Osteocyte (in vitro differentiated cells): ENCODE data around the gene WNT9B. TPM values are rescaled to one million over a fixed set of nuclear protein-coding genes. Genes with fewer than 3 reads are reported as not detected.

Source experiments
- DNase-seq: peaks from one replicate; pipeline ENCODE4 v3.0.0; 2021; ENCODE audit warnings: mixed read lengths; ENCODE audit not compliant: unreplicated experiment; ENCODE audit errors: extremely low spot score
- H3K27ac Mint-ChIP-seq: one replicate; pipeline ENCODE4 v1.8.0; 2021; ENCODE audit warnings: mild to moderate bottlenecking, mixed read lengths; ENCODE audit not compliant: unreplicated experiment
- H3K27me3 Mint-ChIP-seq: one replicate; pipeline ENCODE4 v1.8.0; 2021; ENCODE audit warnings: mixed read lengths; ENCODE audit not compliant: unreplicated experiment
- H3K36me3 Mint-ChIP-seq: one replicate; pipeline ENCODE4 v1.8.0; 2021; ENCODE audit warnings: mixed read lengths; ENCODE audit not compliant: unreplicated experiment
- H3K4me1 Mint-ChIP-seq: one replicate; pipeline ENCODE4 v1.8.0; 2021; ENCODE audit warnings: mixed read lengths; ENCODE audit not compliant: unreplicated experiment
- H3K4me3 Mint-ChIP-seq: one replicate; pipeline ENCODE4 v1.8.0; 2021; ENCODE audit warnings: mild to moderate bottlenecking, moderate library complexity, mixed read lengths; ENCODE audit not compliant: unreplicated experiment
- H3K9me3 Mint-ChIP-seq: one replicate; pipeline ENCODE4 v1.8.0; 2021; ENCODE audit warnings: mixed read lengths; ENCODE audit not compliant: unreplicated experiment
- CTCF ChIP-seq: fragments of 200-600 bp; sonication (generic); IDR thresholded peaks from 2 replicates; pipeline ENCODE4 v1.5.0; 2021; ENCODE audit warnings: antibody characterized with exemption, mild to moderate bottlenecking, moderate library complexity
- total RNA-seq: library from RNA; stranded (reverse); gene quantifications from 2 replicates; pipeline ENCODE4 v1.2.1, GENCODE V29; 2021

Gene WNT9B
- total RNA-seq, 1 donor from 2014 or later = not detected

GRCh38 chr17:46869975-46870803 is 18.8 kb downstream of the WNT9B start:
- no peak for DNase-seq
- H3K27me3 Mint-ChIP-seq = peaks cover 3% of the 10 kb centered on the region
- no peak overlapping the region for H3K27ac Mint-ChIP-seq
- H3K4me1 Mint-ChIP-seq = no peaks in the 10 kb centered on the region
- H3K9me3 Mint-ChIP-seq = no peaks in the 10 kb centered on the region
- no peak for TF ChIP-seq CTCF
- no peaks in the 10 kb centered on the region for H3K36me3 Mint-ChIP-seq
- no peak overlapping the region for H3K4me3 Mint-ChIP-seq

GRCh38 chr17:46872421-46872820 is 21.0 kb downstream of the WNT9B start:
- Mint-ChIP-seq H3K27ac (no peak overlapping the region), H3K9me3 (no peaks in the 10 kb centered on the region), H3K4me1 (no peaks in the 10 kb centered on the region), H3K27me3 (no peaks in the 10 kb centered on the region), H3K4me3 (no peak overlapping the region), H3K36me3 (no peaks in the 10 kb centered on the region)
- no peak for TF ChIP-seq CTCF
- DNase-seq = no peak

GRCh38 chr17:46873941-46874645 is 22.7 kb downstream of the WNT9B start:
- Mint-ChIP-seq H3K4me1 (no peaks in the 10 kb centered on the region), H3K36me3 (no peaks in the 10 kb centered on the region), H3K27ac (no peak overlapping the region), H3K4me3 (no peak overlapping the region), H3K27me3 (no peaks in the 10 kb centered on the region), H3K9me3 (no peaks in the 10 kb centered on the region)
- no peak for TF ChIP-seq CTCF
- DNase-seq = no peak

GRCh38 chr17:46874906-46875305 is 23.5 kb downstream of the WNT9B start:
- H3K27me3 Mint-ChIP-seq = no peaks in the 10 kb centered on the region
- no peaks in the 10 kb centered on the region for H3K9me3 Mint-ChIP-seq
- no peaks in the 10 kb centered on the region for H3K36me3 Mint-ChIP-seq
- no peak overlapping the region for H3K4me3 Mint-ChIP-seq
- no peak for TF ChIP-seq CTCF
- H3K4me1 Mint-ChIP-seq = no peaks in the 10 kb centered on the region
- no peak overlapping the region for H3K27ac Mint-ChIP-seq
- DNase-seq = no peak

GRCh38 chr17:46875849-46876352 is 24.5 kb downstream of the WNT9B start:
- Mint-ChIP-seq H3K4me3 (no peak overlapping the region), H3K4me1 (no peaks in the 10 kb centered on the region), H3K36me3 (no peaks in the 10 kb centered on the region), H3K27ac (no peak overlapping the region), H3K9me3 (no peaks in the 10 kb centered on the region), H3K27me3 (no peaks in the 10 kb centered on the region)
- TF ChIP-seq CTCF = no peak
- DNase-seq = no peak
